Smooth muscle cell of the brain vasculature (primary cell): Measurements from ENCODE around the gene TRIM49C.
"Not testable (repeated sequence)": the region's sequence is repeated elsewhere in the genome, so short reads cannot be mapped to it uniquely, and the experiment has no call there.

Source experiments
- DNase-seq: peaks from one replicate; pipeline ENCODE4 v3.0.0-alpha.2; 2012; ENCODE audit warnings: low read depth, low spot score

TRIM49C gene

GRCh38 chr11:90030806-90031205, at the start of gene TRIM49C:
Gene TRIM49C (plus strand): TSS chr11:90031106. CDS start chr11:90035212, 4,106 bp downstream.
- DNase-seq = not testable (repeated sequence)

- DNase-seq = not testable (repeated sequence)
Measured at GRCh38 chr11:90024184-90024583, 6.7 kb upstream of the TRIM49C start.

GRCh38 chr11:90051591-90052209, 20.8 kb downstream of the TRIM49C start:
- not testable (repeated sequence) for DNase-seq

- DNase-seq = not testable (repeated sequence)
Measured at GRCh38 chr11:90052311-90052710, 21.4 kb downstream of the TRIM49C start.

- DNase-seq = not testable (repeated sequence)
Measured at GRCh38 chr11:90053545-90053944, 22.6 kb downstream of the TRIM49C start.

- not testable (repeated sequence) for DNase-seq
Measured at GRCh38 chr11:90085650-90086049, 54.7 kb downstream of the TRIM49C start, which contains the start of gene UBTFL1. Gene UBTFL1 (plus strand): TSS chr11:90085950. CDS start chr11:90085950, 0 bp downstream.

GRCh38 chr11:90088731-90089130, 57.8 kb downstream of the TRIM49C start:
- not testable (repeated sequence) for DNase-seq
